HG03066 (cell line): Measurements from ENCODE around the gene MCM5.
"Not testable (repeated sequence)": the region's sequence is repeated elsewhere in the genome, so short reads cannot be mapped to it uniquely, and the experiment has no call there.

Experiments
- ATAC-seq: cut with Tn5 transposase; IDR thresholded peaks from one replicate; pipeline ENCODE4 v1.9.1; 2021; ENCODE audit warnings: low read depth; ENCODE audit not compliant: unreplicated experiment

MCM5 gene

DNA sequence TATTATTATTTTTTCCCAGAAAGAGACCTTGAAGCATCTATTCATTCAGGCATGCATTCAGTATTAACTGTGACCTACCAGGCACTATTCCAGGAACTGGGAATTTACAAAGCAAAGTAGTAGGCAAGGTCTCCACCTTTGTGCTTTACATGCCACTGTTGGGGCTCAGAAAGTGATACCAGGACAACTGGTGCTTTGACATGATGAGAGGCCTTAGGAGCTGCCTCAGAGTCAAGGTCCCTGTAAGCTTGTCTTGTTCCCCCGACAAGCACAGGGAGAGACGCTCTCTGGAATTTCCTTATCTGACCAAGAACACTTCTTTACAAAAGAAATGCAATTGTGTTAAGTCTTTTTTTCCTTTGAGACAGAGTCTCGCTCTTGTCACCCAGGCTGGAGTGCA is 21.3 kb upstream of the MCM5 start:
- ATAC-seq = no peak

DNA sequence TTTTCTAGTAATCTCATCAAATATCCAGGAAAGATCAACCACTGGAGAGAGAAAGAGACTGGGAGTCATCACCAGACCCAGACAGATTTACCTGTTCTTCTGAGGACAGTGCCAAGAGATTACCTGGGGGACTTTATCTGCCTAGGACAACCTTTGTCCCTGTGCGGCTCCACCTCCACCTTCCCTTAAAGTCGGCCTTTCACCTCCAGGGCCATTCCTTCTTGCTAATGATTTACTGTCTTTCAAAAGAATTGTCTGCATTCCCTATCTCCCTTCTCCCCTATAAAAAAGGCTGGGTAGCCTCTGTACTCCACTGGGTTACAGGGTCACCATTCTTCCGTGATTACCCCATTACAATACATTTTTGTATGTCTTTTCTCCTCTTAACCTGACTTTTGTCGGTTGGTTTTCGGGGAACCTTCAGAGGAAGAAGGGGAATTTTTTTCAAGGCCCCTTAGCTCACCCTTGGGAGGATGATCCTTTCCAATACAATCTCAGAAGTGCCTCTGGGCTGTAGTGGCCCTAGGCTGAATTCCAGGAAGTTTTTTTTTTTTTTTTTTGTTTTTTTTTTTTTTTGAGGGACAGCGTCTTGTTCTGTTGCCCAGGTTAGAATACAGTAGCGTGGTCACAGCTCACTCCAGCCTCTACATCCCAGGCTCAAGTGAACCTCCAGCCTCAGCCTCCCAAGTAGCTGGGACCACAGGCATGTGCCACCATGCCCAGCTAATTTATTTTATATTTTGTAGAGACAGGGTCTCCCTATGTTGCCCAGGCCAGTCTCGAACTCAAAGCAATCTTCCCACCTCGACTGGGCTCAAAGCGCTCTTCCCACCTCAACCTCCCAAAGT is 20.6 kb upstream of the MCM5 start:
- no peak for ATAC-seq

DNA sequence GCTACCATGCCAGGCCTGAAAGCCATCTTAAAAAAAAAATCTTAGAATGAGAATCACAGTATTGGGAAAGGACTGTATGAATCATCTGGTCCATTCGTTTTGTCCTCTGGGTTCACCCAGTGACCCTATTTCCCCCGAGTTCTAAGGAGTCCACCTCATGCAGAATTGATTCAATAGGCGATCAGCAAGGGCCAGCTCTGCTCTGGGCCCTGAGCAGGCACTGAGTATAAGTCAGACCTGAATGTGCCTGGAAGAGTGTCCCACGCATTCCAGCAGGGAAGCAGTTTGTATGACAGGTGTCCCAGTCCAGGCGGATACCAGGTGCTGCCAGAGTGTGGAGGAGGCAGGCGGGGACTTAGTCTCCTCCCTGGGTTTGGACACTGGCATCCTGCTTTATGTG is 19.9 kb upstream of the MCM5 start:
- no peak for ATAC-seq

DNA sequence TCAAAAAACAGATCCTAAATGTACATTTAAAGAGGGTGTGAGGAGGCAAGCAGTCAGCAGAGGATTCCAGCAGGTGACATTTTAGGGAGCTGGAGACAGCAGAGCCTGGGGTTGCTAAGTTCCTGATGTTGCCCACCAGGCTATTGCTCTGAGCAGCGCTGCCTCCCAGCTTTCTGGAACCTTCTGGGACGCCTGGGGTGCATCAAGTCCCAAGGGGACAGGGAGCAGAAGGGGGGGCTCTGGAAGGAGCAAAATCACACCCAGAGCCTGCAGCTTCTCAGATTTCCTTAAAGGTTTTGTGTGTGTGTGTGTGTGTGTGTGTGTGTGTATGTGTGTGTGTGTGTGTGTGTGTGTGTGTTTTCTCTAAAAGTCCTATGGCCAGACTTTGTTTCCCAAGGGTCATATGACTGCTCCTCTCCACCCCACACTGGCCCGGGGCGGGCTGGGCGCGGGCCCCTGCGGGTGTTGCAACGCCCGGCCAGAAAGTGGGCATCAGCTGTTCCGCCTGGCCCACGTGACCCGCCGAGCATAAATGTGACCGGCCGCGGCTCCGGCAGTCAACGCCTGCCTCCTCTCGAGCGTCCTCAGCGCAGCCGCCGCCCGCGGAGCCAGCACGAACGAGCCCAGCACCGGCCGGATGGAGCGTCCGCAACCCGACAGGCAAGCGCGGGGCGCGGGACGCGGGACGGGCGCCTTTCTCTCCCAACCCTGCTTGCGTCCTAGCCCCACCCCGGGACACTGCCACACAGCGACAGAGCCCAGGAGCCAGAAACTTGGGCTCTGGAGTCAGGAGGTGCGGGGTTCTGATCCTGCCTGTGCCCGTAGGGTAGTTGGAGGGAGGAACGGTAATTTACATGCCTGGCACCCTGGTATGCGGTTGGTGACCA is 19.2 kb upstream of the MCM5 start, which contains the start of gene HMOX1:
HMOX1 (plus strand) TSS at position 560 of the 887 bp plus-strand sequence; CDS start at position 638, 78 bp downstream.
- ATAC-seq = peak; percentile 45

DNA sequence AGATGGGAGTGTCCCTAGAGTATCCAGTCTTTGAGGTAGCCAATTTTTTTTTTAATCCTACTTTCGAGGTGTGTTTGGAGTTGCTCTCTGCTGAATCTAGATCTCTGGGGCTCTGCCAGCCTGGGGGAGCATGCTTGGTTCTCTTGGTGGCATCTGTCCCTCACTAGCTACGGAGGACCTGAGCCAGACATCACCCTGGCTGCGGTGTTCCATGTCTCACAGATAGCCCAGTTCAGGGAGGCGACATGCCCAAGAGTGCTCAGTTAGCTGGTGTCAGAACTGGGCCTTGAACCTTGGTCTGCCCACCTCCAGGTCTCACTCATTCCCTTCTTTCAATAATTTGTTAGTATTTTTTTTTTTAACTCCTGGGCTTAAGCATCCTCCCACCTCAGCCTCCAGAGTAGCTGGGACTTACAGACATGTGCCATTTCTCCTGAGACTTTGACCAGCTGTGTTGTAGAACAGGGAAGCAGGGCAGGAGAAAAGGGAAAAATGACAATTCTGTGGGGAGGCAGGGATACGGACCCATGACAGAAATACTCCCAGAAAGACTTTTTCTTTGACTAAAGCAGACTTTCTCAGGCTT is 18.4 kb upstream of the MCM5 start:
- no peak for ATAC-seq

DNA sequence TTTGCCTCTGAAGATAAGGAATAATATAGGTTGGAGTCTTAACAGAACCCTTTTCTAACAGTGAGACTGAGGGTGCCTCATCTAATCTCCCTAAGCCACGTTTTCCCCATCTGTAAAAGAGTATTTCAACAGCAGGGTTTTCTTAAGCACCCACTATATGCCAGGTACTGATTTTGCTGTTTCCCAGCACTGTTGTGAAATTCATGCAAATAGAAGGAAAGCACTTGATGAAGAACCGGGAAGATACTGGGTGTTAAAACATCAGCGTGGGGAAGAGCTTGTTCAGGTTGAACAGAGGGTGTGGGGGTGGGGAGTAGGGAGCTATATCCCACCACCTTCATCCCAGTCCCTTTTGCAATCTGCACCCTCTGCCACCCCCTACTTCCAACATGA is 16.3 kb upstream of the MCM5 start:
- no peak for ATAC-seq

DNA sequence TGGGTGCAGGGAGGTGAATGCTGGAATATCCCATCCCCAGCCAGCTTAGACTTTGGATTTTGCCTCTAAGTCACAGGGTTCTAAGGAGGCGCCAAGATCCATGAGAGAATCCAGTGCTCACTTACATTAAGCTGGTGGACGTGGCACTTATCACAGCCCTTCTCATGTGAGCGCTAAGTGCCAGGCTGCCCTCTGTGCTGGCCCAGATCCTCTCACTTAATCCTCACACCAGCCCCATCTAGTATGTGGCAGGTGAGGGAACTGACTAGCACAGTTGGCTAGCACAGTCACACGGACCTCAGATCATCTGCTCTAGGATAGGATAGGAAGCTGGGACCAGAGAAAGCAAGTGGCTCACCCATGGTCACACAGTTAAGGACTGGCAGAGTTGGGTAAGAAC is 15.4 kb upstream of the MCM5 start:
- ATAC-seq = no peak

DNA sequence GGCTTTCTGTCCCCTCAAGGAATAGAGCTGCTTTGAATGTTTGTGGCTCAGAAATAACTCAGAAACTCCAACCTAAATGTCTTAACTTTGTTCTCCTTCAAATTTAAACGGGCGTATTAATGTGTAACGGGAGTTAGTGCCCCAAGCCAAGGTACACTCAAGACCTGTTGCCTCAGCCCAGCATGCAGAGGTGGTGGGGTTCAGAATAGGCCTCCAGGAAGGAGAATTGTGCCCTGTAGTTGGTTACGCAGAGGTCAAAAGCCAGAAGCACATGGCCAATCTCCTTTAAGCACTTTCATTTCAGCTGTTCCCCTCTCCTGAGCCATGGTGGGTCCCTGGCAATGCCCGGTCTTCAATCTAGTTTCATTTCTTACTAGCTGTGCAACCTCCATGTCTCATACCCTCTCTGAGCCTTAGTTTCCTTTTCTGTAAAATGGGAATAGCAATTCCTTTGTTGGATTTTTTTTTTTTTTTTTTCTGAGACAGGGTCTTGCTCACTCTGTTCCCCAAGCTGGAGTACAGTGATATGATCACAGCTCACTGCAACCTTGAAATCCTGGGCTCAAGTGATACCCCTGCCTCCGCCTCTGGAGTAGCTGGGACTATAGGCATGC is 14.9 kb upstream of the MCM5 start:
- ATAC-seq = no peak

DNA sequence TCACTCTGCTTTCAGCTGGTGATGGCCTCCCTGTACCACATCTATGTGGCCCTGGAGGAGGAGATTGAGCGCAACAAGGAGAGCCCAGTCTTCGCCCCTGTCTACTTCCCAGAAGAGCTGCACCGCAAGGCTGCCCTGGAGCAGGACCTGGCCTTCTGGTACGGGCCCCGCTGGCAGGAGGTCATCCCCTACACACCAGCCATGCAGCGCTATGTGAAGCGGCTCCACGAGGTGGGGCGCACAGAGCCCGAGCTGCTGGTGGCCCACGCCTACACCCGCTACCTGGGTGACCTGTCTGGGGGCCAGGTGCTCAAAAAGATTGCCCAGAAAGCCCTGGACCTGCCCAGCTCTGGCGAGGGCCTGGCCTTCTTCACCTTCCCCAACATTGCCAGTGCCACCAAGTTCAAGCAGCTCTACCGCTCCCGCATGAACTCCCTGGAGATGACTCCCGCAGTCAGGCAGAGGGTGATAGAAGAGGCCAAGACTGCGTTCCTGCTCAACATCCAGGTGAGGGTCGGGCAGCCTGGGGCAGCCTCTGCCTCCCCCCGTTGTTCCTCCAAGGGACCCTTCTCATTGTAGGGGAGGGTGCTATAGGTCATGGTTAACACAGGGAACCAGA is 13.2 kb upstream of the MCM5 start:
- ATAC-seq = no peak

DNA sequence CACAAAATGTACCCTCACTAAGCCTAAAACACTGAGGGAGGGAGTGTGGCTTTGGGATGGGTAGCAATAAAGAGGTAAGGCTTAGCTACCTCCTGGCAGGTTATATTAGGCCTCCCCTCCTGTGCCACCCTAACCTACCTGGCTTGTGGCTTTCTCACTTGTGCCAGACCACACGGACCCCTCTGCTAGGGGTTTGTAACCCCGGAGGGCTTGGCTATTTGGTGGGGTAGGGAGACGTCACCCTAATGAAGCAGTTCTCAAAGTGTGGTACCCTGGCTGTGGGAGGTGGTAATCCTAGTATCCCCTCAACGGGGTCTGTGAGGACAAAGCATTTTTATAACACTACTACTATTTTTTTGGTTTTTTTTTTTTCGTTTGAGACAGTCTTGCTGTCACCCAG is 9.0 kb upstream of the MCM5 start:
- ATAC-seq = no peak

DNA sequence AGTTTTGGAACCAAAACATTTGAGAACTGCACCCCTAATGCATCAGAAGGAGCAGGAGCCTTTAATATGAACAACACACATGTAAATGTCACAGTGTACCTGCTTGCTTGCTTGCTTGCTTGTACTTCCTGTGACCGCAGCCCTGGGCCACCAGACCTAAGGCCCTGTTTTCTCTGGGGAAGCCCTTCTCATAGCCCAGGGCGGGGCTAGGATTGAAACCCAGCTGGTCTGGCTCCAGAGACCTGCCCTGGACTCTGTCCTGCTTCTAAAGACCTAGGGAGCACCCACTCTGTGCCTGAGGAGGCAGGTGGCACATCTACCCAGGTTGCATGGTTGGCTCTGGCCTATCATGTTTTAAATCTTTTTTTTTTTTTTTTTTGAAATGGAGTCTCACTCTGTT is 7.6 kb upstream of the MCM5 start:
- no peak for ATAC-seq

DNA sequence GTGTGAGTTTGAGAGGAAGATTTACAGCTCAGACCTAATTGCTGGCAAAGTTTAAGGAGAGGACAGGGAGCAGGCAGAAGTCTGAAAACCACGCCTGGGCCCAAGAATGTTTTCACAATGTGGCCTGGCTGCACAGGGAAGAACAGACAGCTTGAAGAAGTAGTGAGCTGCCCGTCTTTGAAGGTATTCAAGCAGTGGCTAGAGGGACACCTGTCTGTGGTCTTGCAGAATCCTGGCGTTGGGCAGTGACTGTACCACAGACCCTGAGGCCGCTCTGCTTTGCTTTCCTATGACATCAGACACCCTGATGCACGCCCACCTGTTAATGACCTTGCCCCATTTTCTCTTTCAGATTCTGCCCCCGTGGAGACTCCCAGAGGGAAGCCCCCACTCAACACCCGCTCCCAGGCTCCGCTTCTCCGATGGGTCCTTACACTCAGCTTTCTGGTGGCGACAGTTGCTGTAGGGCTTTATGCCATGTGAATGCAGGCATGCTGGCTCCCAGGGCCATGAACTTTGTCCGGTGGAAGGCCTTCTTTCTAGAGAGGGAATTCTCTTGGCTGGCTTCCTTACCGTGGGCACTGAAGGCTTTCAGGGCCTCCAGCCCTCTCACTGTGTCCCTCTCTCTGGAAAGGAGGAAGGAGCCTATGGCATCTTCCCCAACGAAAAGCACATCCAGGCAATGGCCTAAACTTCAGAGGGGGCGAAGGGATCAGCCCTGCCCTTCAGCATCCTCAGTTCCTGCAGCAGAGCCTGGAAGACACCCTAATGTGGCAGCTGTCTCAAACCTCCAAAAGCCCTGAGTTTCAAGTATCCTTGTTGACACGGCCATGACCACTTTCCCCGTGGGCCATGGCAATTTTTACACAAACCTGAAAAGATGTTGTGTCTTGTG is 6.6 kb upstream of the MCM5 start:
- ATAC-seq = no peak

DNA sequence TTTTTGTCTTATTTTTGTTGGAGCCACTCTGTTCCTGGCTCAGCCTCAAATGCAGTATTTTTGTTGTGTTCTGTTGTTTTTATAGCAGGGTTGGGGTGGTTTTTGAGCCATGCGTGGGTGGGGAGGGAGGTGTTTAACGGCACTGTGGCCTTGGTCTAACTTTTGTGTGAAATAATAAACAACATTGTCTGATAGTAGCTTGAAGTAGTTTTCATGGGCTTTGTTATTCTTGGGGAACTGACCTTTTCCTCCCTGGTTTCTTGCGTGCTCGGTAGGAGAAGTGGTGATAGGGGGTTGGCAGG is 6.0 kb upstream of the MCM5 start:
- ATAC-seq = no peak

DNA sequence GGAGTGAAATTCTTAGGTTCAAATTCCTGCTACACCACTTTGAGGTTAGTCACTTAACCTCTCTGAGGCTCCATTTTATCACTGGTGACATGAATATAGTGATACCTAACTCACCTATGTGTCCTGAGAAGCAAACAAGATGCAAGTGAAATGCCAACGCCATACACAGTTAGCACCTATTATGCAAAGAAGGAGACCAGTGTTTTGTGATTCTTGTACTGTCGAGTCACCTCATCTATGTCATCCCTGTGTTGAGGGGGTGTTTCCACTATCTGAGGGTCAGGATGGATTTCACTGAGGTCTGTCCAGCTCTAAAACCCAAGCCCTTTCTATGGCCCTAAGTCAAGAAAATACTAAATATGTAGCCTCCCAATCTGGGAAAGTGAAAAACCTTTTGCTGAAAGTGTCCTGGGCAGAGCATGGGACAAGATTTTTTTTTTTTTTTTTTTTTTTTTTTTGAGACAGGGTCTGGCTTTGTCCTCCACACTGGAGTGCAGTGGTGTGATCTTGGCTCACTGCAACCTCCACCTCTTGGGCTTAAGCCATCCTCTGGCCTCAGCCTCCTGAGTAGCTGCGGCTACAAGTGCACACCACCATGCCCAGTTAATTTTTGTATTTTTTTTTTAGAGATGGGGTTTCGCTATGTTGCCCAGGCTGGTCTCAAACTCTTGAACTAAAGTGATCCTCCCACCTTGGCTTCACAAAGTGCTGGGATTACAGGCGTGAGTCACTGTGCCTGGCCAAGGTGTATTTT is 5.0 kb upstream of the MCM5 start:
- ATAC-seq = no peak

DNA sequence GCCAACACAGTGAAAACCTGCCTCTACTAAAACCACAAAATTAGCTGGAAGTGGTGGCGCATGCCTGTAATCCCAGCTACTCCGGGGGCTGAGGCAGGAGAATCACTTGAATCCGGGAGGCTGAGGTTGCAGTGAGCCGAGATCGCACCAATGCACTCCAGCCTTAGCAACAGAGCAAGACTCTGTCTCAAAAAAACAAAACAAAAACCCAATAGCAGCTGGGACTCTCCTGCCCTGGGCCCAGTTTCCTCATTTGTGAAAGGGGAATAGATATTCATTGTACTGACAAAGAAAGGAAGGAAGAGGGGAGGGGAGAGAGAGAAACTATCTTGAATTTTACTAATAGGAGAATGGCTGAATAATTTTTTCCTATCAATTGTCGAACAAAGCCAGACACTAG is 3.3 kb upstream of the MCM5 start:
- not testable (repeated sequence) for ATAC-seq

DNA sequence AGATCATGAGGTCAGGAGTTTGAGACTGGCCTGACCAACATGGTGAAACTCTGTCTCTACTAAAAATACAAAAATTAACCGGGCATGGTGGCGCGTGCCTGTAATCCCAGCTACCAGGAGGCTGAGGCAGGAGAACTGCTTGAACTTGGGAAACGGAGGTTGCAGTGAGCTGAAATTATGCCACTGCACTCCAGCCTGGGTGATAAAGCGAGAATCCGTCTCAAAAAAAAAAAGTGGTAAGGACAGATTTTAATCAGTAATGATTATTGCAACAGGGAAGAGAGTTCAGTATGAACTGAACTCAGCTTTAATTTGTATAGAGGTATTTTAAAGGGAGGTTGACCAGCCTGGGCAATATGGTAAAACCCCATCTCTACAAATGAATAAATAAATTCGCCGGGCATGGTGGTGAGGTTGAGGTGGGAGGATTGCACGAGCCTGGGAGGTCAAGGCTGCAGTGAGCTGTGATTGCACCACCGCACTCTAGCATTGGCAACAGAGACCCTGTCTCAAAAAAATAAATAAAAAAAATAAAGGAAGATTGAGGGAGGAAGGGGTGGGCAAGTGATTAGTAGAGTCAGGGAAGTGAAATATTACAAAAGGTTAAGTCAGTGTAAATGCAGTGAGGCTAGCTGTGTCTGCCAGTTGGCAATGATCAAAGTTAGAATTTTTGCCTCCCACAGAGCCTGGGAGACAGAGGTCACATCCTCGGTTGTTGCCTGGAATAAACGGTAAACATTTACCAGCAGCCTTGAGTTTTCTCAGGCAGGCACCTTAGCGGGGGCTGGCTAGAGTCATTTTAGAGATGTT is 2.6 kb upstream of the MCM5 start:
- no peak for ATAC-seq

DNA sequence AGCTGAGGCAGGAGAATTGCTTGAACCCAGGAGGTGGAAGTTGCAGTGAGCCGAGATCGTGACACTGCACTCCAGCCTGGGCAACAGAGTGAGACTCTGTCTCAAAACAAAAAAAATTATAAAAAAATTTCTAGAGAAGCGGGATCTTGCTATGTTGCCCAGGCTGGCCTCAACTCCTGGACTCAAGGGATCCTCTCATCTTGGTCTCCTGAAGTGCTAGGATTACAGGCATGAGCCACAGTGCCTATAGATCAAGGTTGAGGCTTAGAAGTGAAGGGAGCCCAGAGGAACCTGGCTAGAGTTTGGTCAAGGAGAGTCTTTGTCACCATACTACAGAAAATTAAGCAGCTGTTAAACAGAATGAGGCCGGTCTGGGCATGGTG is 1.4 kb upstream of the MCM5 start:
- ATAC-seq = no peak

DNA sequence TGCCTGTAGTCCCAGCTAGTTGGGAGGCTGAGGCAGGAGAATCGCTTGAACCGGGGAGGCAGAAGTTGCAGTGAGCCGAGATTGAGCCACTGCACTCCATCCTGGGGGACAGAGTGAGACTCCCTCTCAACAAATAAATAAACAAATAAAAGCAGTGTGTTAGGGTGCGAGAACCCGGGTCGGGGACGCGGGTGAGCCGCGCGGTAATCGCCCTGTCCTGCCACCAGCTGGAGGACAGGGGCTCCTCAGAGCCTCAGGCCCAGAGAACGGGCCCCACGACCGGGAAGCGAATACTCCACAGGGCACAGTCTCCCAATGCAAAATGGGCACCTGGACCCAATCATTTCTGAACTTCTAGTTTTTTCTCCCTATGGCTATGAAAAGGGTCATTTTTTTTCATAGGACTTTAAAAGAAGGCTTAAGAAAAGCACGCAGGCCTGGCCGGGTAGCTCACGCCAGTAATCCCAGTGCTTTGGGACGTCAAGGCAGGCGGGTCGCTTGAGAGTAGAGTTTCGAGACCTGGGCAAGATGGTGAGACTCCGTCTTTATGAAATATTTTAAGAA is 744 bp upstream of the MCM5 start:
- no peak for ATAC-seq
